Right ventricle myocardium superior (tissue), 1 donor: ENCODE data around the gene NME4. TPM values are rescaled to one million over a fixed set of nuclear protein-coding genes. Genes with fewer than 3 reads are reported as not detected.
"Not testable (repeated sequence)": the region's sequence is repeated elsewhere in the genome, so short reads cannot be mapped to it uniquely, and the experiment has no call there.

Experiments used
- ATAC-seq: fragments of 200-7000 bp; cut with Tn5 transposase; one replicate; pipeline ENCODE4 v1.9.1; 2020; ENCODE audit warnings: mild to moderate bottlenecking; ENCODE audit not compliant: poor library complexity
- DNase-seq: peaks from one replicate; pipeline ENCODE4 v3.0.0-alpha.2; 2020
- intact Hi-C: fragments of 100-400 bp; cut with DNase I; formaldehyde crosslinking; loops from one replicate; pipeline ENCODE4 v1.11.2; 2022
- long read RNA-seq: library from polyadenylated mRNA; unstranded; transcript quantifications from one replicate; pipeline ENCODE4 v2.0.0, GENCODE V29; 2021
- total RNA-seq: library from RNA; stranded (reverse); fragmentation: NEBNext Ultra II Directional; extraction: Animal tissue kit (Norgen Biotek cat#: 25700); gene quantifications from one replicate; pipeline ENCODE4 v1.2.1, GENCODE V29; 2021
- donor health status: DM: no; HTN: yes; CAD: no; lungs with severe emphysema.

The NME4 gene
- total RNA-seq, result 81.6 TPM
- long read RNA-seq, transcript NME4-201 (5 exons, 995 nt), result major isoform, 63 of 94 reads
- long read RNA-seq, transcript NME4-211 (6 exons, 1,193 nt), result minor isoform, 9 of 94 reads
- long read RNA-seq, partial matches to known transcripts, result 2 of 94 reads
- long read RNA-seq, other reads (novel, unspliced or antisense), result 19 of 94 reads

GRCh38 chr16:397135-397661 is at the start of gene NME4:
Gene NME4 (plus strand): TSS chr16:397199. CDS start chr16:397223, 24 bp downstream.
- intact Hi-C loops, result no loop called here
- ATAC-seq (no peak), DNase-seq (peak; percentile 69)

- intact Hi-C loops, result no loop called here
- DNase-seq (no peak), ATAC-seq (no peak)
These were observed 49.8 kb upstream of the NME4 start for GRCh38 chr16:347203-347602.

DNA sequence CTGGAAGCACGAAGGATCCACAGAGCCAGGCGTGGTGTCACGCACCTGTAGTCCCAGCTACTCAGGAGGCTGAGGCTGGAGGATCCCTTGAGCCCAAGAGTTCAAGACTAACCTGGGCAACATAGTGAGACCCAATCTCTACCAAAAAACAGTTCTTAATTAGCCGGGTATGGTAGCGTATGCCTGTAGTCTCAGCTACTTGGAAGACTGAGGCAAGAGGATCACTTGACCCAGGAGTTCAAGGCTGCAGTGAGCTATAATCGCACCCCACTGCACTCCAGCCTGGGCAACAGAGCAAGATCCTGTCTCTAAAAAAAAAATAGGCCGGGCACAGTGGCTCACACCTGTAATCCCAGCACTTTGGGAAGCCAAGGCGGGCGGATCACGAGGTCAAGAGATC is 48.5 kb upstream of the NME4 start:
- intact Hi-C loops, ATAC-seq, DNase-seq: not testable (repeated sequence)

DNA sequence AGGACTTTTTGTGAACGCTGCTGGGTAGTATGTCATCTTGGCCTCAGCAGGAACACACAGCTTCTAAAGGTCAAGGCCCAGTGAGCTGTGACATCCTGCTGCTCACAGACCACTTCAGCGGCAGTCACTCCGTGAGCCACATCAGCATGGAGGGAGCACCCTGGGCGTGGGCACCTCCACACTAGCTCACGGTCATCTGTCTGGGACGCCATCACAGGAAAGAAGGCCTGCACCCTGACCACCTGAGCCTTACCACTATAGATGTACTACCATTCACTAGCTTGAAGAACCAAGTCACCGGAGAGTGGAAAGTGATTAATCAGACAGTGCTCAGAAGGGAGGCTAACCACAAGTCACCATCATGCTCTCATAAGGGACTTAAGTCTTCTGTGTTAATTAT is 47.8 kb upstream of the NME4 start:
- intact Hi-C loops, result no loop called here
- ATAC-seq (no peak), DNase-seq (no peak)

DNA sequence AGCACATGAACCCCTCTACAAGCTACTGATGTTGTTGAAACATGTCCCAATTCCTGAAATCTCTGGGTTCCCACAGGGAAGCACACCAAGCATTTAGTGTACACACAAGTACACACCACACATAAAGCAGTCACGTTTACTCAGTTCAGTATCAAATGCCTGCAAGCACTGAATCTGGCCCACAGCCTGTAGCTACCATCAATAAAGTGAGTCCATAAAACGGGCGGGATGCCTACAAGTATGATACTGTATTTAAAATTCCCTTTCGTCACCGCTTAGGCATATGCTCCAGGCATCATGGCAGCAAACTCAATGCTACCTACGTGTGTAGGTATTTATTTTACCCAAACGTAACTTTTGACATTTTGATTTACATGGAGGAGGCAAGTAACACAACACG is 46.8 kb upstream of the NME4 start:
- ATAC-seq (no peak), DNase-seq (no peak)
- intact Hi-C loops, result loop anchor here (5.0 kb wide), 1 partner anchor 123 kb away; the partner anchor contains the start of gene LUC7L

GRCh38 chr16:351804-352520 is 45.0 kb upstream of the NME4 start:
- peak; percentile 59 for DNase-seq
- ATAC-seq, result no peak
- intact Hi-C loops, result loop anchor here (5.0 kb wide), 1 partner anchor 125 kb away; the partner anchor contains the start of gene LUC7L

DNA sequence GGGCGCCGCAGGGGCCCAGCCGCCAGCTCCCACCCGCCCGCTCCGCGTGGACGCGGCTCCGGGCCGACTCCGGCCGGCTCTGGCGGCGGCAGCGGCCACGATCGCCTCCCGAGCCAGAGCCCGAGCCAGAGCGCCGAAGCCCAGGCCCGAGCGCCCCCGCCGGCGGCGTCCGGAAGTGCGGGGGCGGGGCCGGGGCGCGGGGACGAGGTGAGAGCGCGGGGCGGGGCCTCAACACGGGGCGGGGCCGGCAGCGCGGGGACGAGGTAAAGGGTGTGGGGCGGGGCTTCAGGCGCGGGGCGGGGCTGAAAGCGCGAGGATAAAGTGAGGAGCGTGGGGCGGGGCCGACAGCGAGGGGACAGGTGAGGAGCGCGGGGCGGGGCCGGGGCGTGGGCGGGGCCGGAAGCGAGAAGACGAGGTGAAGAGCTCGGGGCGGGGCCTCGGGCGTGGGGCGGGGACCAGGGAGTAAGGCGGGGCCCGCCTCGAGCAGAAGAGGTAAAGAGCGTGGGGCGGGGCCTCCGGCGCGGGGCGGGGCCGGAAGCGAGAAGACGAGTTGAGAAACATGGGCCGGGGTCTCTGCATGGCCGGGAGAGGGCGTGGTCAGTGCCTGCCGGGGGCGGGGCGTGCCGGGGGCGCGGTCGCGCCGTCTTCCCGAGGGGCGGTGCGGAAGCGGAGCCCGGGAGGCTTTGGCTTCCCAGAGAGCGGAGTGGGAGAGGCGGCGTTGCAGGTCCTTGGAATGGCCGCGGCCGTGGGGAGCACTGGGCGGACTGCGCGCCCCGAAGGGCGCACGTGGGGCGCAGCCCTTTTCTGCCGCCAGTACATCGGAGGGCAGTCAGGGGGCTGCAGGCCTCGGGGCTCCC is 44.2 kb upstream of the NME4 start, which contains the start of gene AXIN1:
AXIN1 (minus strand) TSS at position 177 of the 857 bp plus-strand sequence. CDS start 5,698 bp downstream, outside the sequence.
- intact Hi-C loops, result loop anchor here (5.0 kb wide), 1 partner anchor 125 kb away; the partner anchor contains the start of gene LUC7L

GRCh38 chr16:353404-354290 is 43.4 kb upstream of the NME4 start:
- DNase-seq (no peak), ATAC-seq (no peak)
- intact Hi-C loops, result loop anchor here (5.0 kb wide), 1 partner anchor 126 kb away; the partner anchor contains the start of gene LUC7L

More for the DNA sequence above, 44.2 kb upstream of the NME4 start, which contains the start of gene AXIN1:
- DNase-seq (peak; percentile 100), ATAC-seq (peak; percentile 95)

- intact Hi-C loops, result loop anchor here (5.0 kb wide), 1 partner anchor 127 kb away; the partner anchor contains the start of gene LUC7L
- no peak for ATAC-seq
- DNase-seq, result no peak
These were observed 42.6 kb upstream of the NME4 start for GRCh38 chr16:354291-354881.

DNA sequence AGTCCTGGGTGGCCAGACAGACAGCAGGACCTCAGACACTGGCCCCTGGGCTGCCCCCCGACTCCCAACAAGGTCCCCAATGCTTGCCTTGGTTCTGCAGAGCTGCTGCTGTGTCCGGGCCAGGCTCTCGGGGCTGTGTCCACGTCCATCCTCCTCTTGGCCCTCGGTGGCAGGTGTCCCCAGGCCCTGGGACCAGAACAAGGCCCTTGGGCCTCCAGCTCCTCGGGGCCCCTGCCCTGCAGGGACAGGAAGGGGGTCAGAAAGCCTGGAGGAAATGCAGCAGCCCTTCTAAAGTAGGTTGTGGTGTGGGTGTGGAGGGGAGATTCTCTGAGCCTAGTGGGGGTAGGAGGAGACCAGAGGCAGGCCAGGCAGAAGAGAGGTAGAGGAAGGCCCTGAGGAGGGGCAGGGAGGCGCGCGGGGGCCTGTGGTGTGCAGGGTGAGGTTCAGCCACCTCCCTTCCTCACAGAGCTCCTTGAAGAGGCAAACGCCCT is 42.0 kb upstream of the NME4 start:
- no peak for DNase-seq
- intact Hi-C loops, result loop anchor here (5.0 kb wide), 1 partner anchor 128 kb away; the partner anchor contains the start of gene LUC7L
- no peak for ATAC-seq

GRCh38 chr16:356741-357140 is 40.3 kb upstream of the NME4 start:
- ATAC-seq (no peak), DNase-seq (no peak)
- intact Hi-C loops, result no loop called here

- no peak for DNase-seq
- no peak for ATAC-seq
- intact Hi-C loops, result no loop called here
These were observed 37.8 kb upstream of the NME4 start for GRCh38 chr16:359067-359763.

DNA sequence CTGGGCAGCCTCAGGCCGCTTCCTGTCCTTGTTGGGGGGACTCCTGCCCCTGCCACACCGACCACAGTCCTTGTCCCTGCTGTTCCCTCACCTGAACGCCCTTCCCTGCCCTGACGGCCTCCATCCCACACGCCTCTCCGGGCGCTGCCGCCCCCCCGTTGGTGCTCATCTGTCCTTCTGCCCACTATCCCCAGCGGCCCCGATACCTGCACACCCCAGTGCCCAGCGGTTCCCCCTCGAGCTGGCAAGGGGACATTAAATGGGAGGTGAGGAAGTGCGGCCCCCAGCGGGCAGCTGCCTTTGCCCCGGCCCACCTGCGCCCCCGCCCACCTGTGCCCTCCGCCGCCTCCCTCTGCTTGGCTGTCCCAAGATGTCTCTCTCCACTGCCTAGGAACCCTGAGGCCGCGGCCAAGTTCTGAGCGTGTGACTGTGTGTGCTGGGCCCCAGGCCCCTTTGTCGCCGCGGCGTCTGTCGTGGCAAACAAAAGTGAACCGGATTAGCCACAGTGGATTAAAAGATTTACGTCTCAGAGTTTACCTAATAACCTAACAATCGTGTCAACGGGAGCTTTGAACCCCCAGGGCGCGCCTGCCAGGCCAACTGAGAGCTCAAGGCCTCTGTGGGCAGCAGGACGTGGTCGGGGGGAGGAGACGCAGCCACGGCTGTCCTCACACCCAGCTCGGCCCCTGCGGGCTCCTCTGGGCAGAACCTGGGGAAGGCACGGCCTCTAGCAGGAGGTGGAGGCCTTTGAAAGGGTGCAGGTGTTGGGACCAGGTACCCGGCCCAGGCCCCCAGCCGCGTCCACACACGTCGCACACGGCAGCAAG is 36.9 kb upstream of the NME4 start:
- intact Hi-C loops, result loop anchor here (5.0 kb wide), 1 partner anchor 253 kb away; no protein-coding TSS in a partner anchor
- ATAC-seq (no peak), DNase-seq (no peak)

DNA sequence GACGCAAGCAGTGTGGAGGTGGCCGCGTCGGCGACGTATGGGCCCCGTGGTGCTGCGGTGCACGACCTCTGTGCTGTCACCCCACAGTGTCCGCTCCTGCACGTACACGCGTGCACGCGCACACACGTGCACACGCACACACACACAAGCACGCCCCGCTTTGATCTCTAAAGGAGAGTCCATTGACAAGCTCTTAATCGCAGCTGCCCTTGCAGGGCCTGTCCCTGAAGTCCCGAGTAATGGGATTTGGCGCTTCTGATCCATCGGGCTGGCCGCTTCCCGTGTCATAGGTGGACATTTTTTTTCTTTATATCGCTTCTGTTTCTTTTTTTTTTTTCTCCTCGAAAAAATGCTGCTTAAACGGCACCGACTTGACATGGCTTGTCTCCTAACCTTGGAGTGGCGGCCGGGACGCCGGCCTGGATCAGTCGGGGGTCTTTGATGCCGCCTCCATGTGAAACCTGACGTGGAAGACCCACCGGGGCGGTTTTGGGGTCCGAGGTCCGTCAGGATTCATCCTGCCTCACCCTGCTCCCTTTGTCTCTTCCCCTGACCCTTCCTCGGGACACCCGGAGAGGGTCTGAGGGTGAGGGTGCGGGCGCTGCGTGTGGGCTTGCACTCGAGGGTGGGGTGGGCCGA is 36.2 kb upstream of the NME4 start:
- ATAC-seq (no peak), DNase-seq (no peak)
- intact Hi-C loops, result loop anchor here (5.0 kb wide), 1 partner anchor 254 kb away; no protein-coding TSS in a partner anchor

DNA sequence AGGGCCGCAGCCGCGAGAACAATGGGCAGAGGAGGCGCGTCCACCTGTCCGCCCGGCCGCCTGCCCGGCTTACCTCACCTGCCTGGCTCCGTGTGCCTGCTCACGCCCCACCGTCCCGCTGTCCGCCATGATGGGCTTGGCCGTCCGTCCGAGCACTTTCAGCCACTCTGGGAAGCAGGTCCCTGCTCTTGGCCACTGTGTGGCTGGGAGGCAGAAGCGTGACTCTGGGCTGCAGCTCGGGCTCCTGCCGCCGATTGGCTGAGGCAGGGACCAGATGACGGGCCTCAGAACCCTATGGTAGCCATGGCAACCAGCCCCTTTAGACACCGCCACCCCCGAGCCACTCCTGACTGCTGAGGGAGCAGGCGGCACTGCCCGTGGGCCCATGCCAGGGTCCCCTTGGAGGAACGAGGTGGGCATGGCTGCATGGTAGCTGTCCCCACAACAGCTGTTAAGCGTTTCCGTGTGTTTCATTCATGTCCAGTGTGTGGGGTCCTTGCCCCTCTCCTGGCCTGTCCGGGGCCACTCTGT is 35.6 kb upstream of the NME4 start:
- intact Hi-C loops, result loop anchor here (5.0 kb wide), 1 partner anchor 254 kb away; no protein-coding TSS in a partner anchor
- ATAC-seq, result no peak
- DNase-seq, result no peak
